SK-N-SH (cell line): ENCODE measurements around the gene MUSTN1. TPM values are rescaled to one million over a fixed set of nuclear protein-coding genes. Genes with fewer than 3 reads are reported as not detected.

Source experiments
- CTCF ChIA-PET: fragments of 300-600, 350-600 bp; formaldehyde crosslinking; extraction: SDS; loops from one replicate; lab custom pipeline; 2021; lab: Yijun Ruan, JAX
- POLR2A ChIA-PET: fragments of 350-600 bp; sonication (Branson Sonifier 250); formaldehyde crosslinking; extraction: SDS; loops from one replicate; lab custom pipeline; 2020; ENCODE audit warnings: antibody characterized with exemption, inconsistent platforms; lab: Yijun Ruan, JAX
- DNase-seq: peaks from one replicate; pipeline ENCODE4 v3.0.0; 2012
- H2AFZ ChIP-seq: fragments of 200-600 bp; sonication (generic); 2 replicates; pipeline ENCODE4 v1.8.1; 2016; ENCODE audit warnings: antibody characterized with exemption, mild to moderate bottlenecking, low read depth
- H3F3A ChIP-seq: fragments of 200-600 bp; sonication (generic); replicated peaks from 2 replicates; pipeline ENCODE3; 2016; ENCODE audit warnings: antibody characterized with exemption, mild to moderate bottlenecking; ENCODE audit not compliant: insufficient read depth
- H3K27ac ChIP-seq, 2 experiments: fragments of 200-500 bp in 1 of 2; fragments of 200-600 bp in 1 of 2; sonication (Bioruptor generic) in 1 of 2; sonication (generic), shearing (Covaris generic) in 1 of 2; 2 replicates each; pipeline versions ENCODE4 v1.5.1 to v1.6.1; 2014 to 2016; ENCODE audit warnings: low read depth in 2 of 2, inconsistent platforms in 1 of 2, low read length in 1 of 2, mild to moderate bottlenecking in 1 of 2, mixed read lengths in 1 of 2
- H3K27me3 ChIP-seq: fragments of 200-600 bp; sonication (generic), shearing (Covaris generic); 2 replicates; pipeline ENCODE4 v1.6.1; 2016; ENCODE audit warnings: mixed run types; ENCODE audit not compliant: insufficient read depth
- H3K36me3 ChIP-seq, 2 experiments: fragments of 200-500 bp in 1 of 2; fragments of 200-600 bp in 1 of 2; sonication (Bioruptor generic) in 1 of 2; sonication (generic) in 1 of 2; replicated peaks in 1 of 2; 2 replicates each; pipeline versions ENCODE3 to v1.5.1; 2014 to 2016; ENCODE audit warnings: low read length in 1 of 2, mild to moderate bottlenecking in 1 of 2; ENCODE audit not compliant: insufficient read depth in 2 of 2, control insufficient read depth in 1 of 2
- H3K4me1 ChIP-seq, 2 experiments: fragments of 200-500 bp in 1 of 2; fragments of 200-600 bp in 1 of 2; sonication (Bioruptor generic) in 1 of 2; sonication (generic), shearing (Covaris generic) in 1 of 2; 2 replicates each; pipeline versions ENCODE4 v1.5.1 to v1.6.1; 2014 to 2016; ENCODE audit warnings: low read depth in 1 of 2, low read length in 1 of 2, mixed run types in 1 of 2; ENCODE audit not compliant: insufficient read depth in 2 of 2, control insufficient read depth in 1 of 2
- H3K4me2 ChIP-seq: fragments of 200-600 bp; sonication (generic), shearing (Covaris generic); 2 replicates; pipeline ENCODE4 v1.6.1; 2017; ENCODE audit warnings: mixed run types
- H3K4me3 ChIP-seq, 2 experiments: fragments of 200-500 bp in 1 of 2; fragments of 200-600 bp in 1 of 2; sonication (Bioruptor generic) in 1 of 2; sonication (generic), shearing (Covaris generic) in 1 of 2; 2 replicates each; pipeline versions ENCODE4 v1.5.1 to v1.8.1; 2014 to 2016; ENCODE audit warnings: low read depth in 2 of 2, inconsistent platforms in 1 of 2, low read length in 1 of 2, mild to moderate bottlenecking in 1 of 2, mixed read lengths in 1 of 2, moderate library complexity in 1 of 2
- H3K79me2 ChIP-seq: fragments of 200-600 bp; sonication (generic); 2 replicates; pipeline ENCODE4 v1.8.1; 2017; ENCODE audit warnings: mild to moderate bottlenecking; ENCODE audit not compliant: insufficient read depth
- H3K9ac ChIP-seq: fragments of 200-600 bp; sonication (generic); 2 replicates; pipeline ENCODE4 v1.6.1; 2017; ENCODE audit warnings: mixed run types
- H3K9me2 ChIP-seq: fragments of 200-600 bp; sonication (generic); 2 replicates; pipeline ENCODE4 v1.6.1; 2017; ENCODE audit warnings: mixed run types
- H3K9me3 ChIP-seq: fragments of 200-600 bp; sonication (generic); 2 replicates; pipeline ENCODE4 v1.6.1; 2017; ENCODE audit warnings: mixed run types, mild to moderate bottlenecking, moderate library complexity
- H4K20me1 ChIP-seq: fragments of 200-600 bp; sonication (generic); 2 replicates; pipeline ENCODE4 v1.6.1; 2017; ENCODE audit warnings: mild to moderate bottlenecking, mixed run types; ENCODE audit not compliant: insufficient read depth
- CTCF ChIP-seq: fragments of 200-600 bp; sonication (generic); IDR thresholded peaks from 2 replicates; pipeline ENCODE4 v1.6.1; 2017; ENCODE audit warnings: antibody characterized with exemption, mild to moderate bottlenecking, moderate library complexity
- EP300 ChIP-seq, 2 experiments: IDR thresholded peaks; 2 replicates each; pipeline versions ENCODE4 v1.4.0 to v1.6.1; 2012; ENCODE audit warnings: borderline replicate concordance in 1 of 2, low read depth in 1 of 2, low read length in 1 of 2
- FOSL2 ChIP-seq: IDR thresholded peaks from 2 replicates; pipeline ENCODE4 v1.4.0; 2012; ENCODE audit warnings: low read depth, mild to moderate bottlenecking, moderate library complexity, borderline replicate concordance
- FOXJ3 ChIP-seq: sonication (generic); formaldehyde crosslinking; IDR thresholded peaks from 2 replicates; pipeline ENCODE4 v1.5.1; 2020; ENCODE audit warnings: mild to moderate bottlenecking, missing genetic modification reagents
- IRF3 ChIP-seq: fragments of 150-350 bp; IDR thresholded peaks from 2 replicates; pipeline ENCODE4 v1.6.1; 2016; ENCODE audit warnings: mild to moderate bottlenecking, low read depth, low read length
- MAX ChIP-seq: IDR thresholded peaks from 2 replicates; pipeline ENCODE4 v1.4.0; 2012; ENCODE audit warnings: low read depth
- MEF2A ChIP-seq: IDR thresholded peaks from 2 replicates; pipeline ENCODE4 v1.4.0; 2012; ENCODE audit warnings: low read depth, borderline replicate concordance
- RAD21 ChIP-seq: IDR thresholded peaks from 2 replicates; pipeline ENCODE4 v1.6.1; 2012; ENCODE audit warnings: mild to moderate bottlenecking, low read length
- RCOR1 ChIP-seq: fragments of 150-350 bp; IDR thresholded peaks from 2 replicates; pipeline ENCODE4 v1.6.1; 2017; ENCODE audit warnings: antibody characterized with exemption, low read length
- REST ChIP-seq: IDR thresholded peaks from 2 replicates; pipeline ENCODE4 v1.6.1; 2012; ENCODE audit warnings: mild to moderate bottlenecking, low read depth, low read length, moderate library complexity
- RXRA ChIP-seq: IDR thresholded peaks from 2 replicates; pipeline ENCODE4 v1.4.0; 2012; ENCODE audit warnings: low read depth, mild to moderate bottlenecking, borderline replicate concordance
- SIN3A ChIP-seq: IDR thresholded peaks from 2 replicates; pipeline ENCODE4 v1.6.1; 2012; ENCODE audit warnings: low read depth, mild to moderate bottlenecking, low read length, moderate library complexity, borderline replicate concordance
- SMC3 ChIP-seq: IDR thresholded peaks from 2 replicates; pipeline ENCODE4 v1.6.1; 2012; ENCODE audit warnings: low read depth, low read length, improper control_type of control experiment
- TAF1 ChIP-seq: IDR thresholded peaks from 2 replicates; pipeline ENCODE4 v1.6.1; 2012; ENCODE audit warnings: low read depth, mild to moderate bottlenecking, low read length, moderate library complexity, borderline replicate concordance
- TEAD4 ChIP-seq: IDR thresholded peaks from 2 replicates; pipeline ENCODE4 v1.4.0; 2012; ENCODE audit warnings: mild to moderate bottlenecking, borderline replicate concordance; ENCODE audit not compliant: insufficient read depth
- USF2 ChIP-seq: fragments of 150-350 bp; IDR thresholded peaks from 2 replicates; pipeline ENCODE4 v1.6.1; 2017; ENCODE audit warnings: antibody characterized with exemption, low read length, low read depth, borderline replicate concordance
- ZBTB33 ChIP-seq: IDR thresholded peaks from 2 replicates; pipeline ENCODE4 v1.4.0; 2012; ENCODE audit warnings: low read depth, borderline replicate concordance
- WGBS: methylation state at CpG from one replicate; pipeline ENCODE4 v1.1.6; 2017; ENCODE audit warnings: low lambda C conversion rate; 5-methylcytosine and 5-hydroxymethylcytosine counted together
- polyA plus RNA-seq, 3 experiments: library from polyadenylated mRNA; depleted of rRNA; stranded (reverse); fragments of >200 nt; gene quantifications; 2 replicates each; pipeline ENCODE4 v1.2.3, GENCODE V29; 2012

Gene MUSTN1
- polyA plus RNA-seq, 1 of the 3 experiments (the other 2 are of a cell fraction) = 0.54 TPM

- Histone ChIP-seq H3F3A (peaks cover 3% of the 10 kb centered on the region), H3K9ac (no peak overlapping the region), H3K4me2 (no peak overlapping the region), H3K27ac (no peak overlapping the region), H3K79me2 (no peaks in the 10 kb centered on the region), H3K4me3 (no peak overlapping the region), H3K9me2 (no peaks in the 10 kb centered on the region), H3K4me1 (no peaks in the 10 kb centered on the region; a peak in 2 of 4 replicates), H3K36me3 (no peaks in the 10 kb centered on the region), H2AFZ (no peak overlapping the region), H3K9me3 (no peaks in the 10 kb centered on the region), H3K27me3 (no peaks in the 10 kb centered on the region), H4K20me1 (no peaks in the 10 kb centered on the region)
- ChIA-PET CTCF (interaction anchor here (0.7 to 2.1 kb wide), 6 partner anchors 8 to 211 kb away, joined by 3 to 5 read pairs (median 5); no protein-coding TSS in a partner anchor), POLR2A (no interaction called here)
- no peak for DNase-seq
- 85% methylated on average over 6 of the region's 10 CpGs for WGBS
- TF ChIP-seq MEF2A = no peak
- TF ChIP-seq RAD21 = no peak
- no peak for TF ChIP-seq USF2
- no peak for TF ChIP-seq RCOR1
- TF ChIP-seq EP300 (IDR thresholded peaks at IDR 0.05; ENCODE audit: borderline replicate concordance in 1 of 2, low read depth in 1 of 2, low read length in 1 of 2) = no peak
- no peak for TF ChIP-seq FOXJ3
- TF ChIP-seq TEAD4 = no peak
- TF ChIP-seq SIN3A = no peak
- TF ChIP-seq TAF1 = no peak
- no peak for TF ChIP-seq RXRA
- TF ChIP-seq ZBTB33 = no peak
- TF ChIP-seq FOSL2 = no peak
Measured at GRCh38 chr3:52798376-52798977, 36.3 kb downstream of the MUSTN1 start.

GRCh38 chr3:52796411-52796810, 38.4 kb downstream of the MUSTN1 start:
- Histone ChIP-seq H3K4me2 (no peak overlapping the region), H3K36me3 (no peaks in the 10 kb centered on the region), H3K79me2 (no peaks in the 10 kb centered on the region), H3K4me1 (peaks cover 0 to 3% of the 10 kb centered on the region in 2 experiments; a peak in 1 of 4 replicates), H3K9me3 (no peaks in the 10 kb centered on the region), H3K9ac (no peak overlapping the region), H3K27ac (no peak overlapping the region), H3F3A (no peaks in the 10 kb centered on the region), H3K9me2 (no peaks in the 10 kb centered on the region), H2AFZ (no peak overlapping the region), H3K27me3 (no peaks in the 10 kb centered on the region), H3K4me3 (no peak overlapping the region), H4K20me1 (no peaks in the 10 kb centered on the region)
- POLR2A ChIA-PET = no interaction called here
- CTCF ChIA-PET = no interaction called here
- no peak for DNase-seq
- WGBS = 68% methylated on average over 4 of the region's 9 CpGs
- TF ChIP-seq MAX (no peak), CTCF (no peak), MEF2A (no peak), SMC3 (no peak), IRF3 (no peak), REST (no peak)
